Transverse colon (tissue), 4 donors: ENCODE measurements around the gene ITGB6. TPM values are rescaled to one million over a fixed set of nuclear protein-coding genes. Genes with fewer than 3 reads are reported as not detected.

ENCODE experiments used
- DNase-seq: peaks from one replicate; pipeline ENCODE4 v3.0.0-alpha.2; 2019
- H3K27ac ChIP-seq, 4 donors: fragments of 200-600 bp; sonication (generic); 2 replicates each; pipeline ENCODE4 v1.5.1; 2016 to 2018; ENCODE audit warnings: inconsistent platforms in 4 of 4
- H3K27me3 ChIP-seq: fragments of 200-600 bp; sonication (generic); 2 replicates; pipeline ENCODE4 v1.5.1; 2017; ENCODE audit warnings: inconsistent platforms
- H3K36me3 ChIP-seq, 4 donors: fragments of 200-600 bp; sonication (generic); 2 replicates each; pipeline ENCODE4 v1.5.1; 2017 to 2019; ENCODE audit warnings: inconsistent platforms in 4 of 4
- H3K4me1 ChIP-seq, 4 donors: fragments of 200-600 bp; sonication (generic); 2 replicates each; pipeline ENCODE4 v1.5.1; 2017 to 2020; ENCODE audit warnings: inconsistent platforms in 4 of 4
- H3K4me3 ChIP-seq, 4 donors: fragments of 200-600 bp; sonication (generic); 1 replicate in 1 of 4; 2 replicates in 3 of 4; pipeline versions ENCODE4 v1.5.1 to v1.6.1; 2017 to 2019; ENCODE audit warnings: inconsistent platforms in 4 of 4
- H3K9me3 ChIP-seq, 2 donors: fragments of 200-600 bp; sonication (generic); 2 replicates each; pipeline ENCODE4 v1.5.1; 2017 to 2019; ENCODE audit warnings: inconsistent platforms in 2 of 2
- CTCF ChIP-seq, 5 experiments: fragments of 200-600 bp in 3 of 5; fragments of 450-650 bp in 2 of 5; sonication (generic) in 3 of 5; IDR thresholded peaks; 1 replicate in 2 of 5; 2 replicates in 3 of 5; pipeline ENCODE4 v1.5.1; 2016 to 2017; ENCODE audit warnings: antibody characterized with exemption in 5 of 5, inconsistent platforms in 3 of 5, mild to moderate bottlenecking in 2 of 5, moderate library complexity in 1 of 5
- EP300 ChIP-seq: sonication (generic); formaldehyde crosslinking; IDR thresholded peaks from one replicate; pipeline ENCODE4 v1.6.1; 2017; ENCODE audit warnings: antibody characterized with exemption, low read depth
- POLR2A ChIP-seq: fragments of 450-650 bp; IDR thresholded peaks from one replicate; pipeline ENCODE4 v1.6.1; 2016; ENCODE audit warnings: antibody characterized with exemption, mild to moderate bottlenecking, moderate library complexity
- POLR2AphosphoS5 ChIP-seq, 3 donors: sonication (generic); formaldehyde crosslinking; IDR thresholded peaks; one replicate each; pipeline ENCODE4 v1.6.1; 2016; ENCODE audit warnings: antibody characterized with exemption in 3 of 3
- WGBS, 2 donors: methylation state at CpG; one replicate each; pipeline ENCODE4 v1.1.5; 2018; ENCODE audit warnings: low coverage in 1 of 2; 5-methylcytosine and 5-hydroxymethylcytosine counted together
- in situ Hi-C, 4 donors: fragments of 200-750 bp; cut with MboI; loops; one replicate each; pipeline versions ENCODE4 v1.15.0 to v1.15.1; 2017; ENCODE audit warnings: low sequenced_read_pairs in 3 of 4, low pct_ligation_motif_present in 1 of 4, low pct_unique_long_range_greater_than_20kb in 1 of 4
- intact Hi-C: fragments of 100-400 bp; cut with DNase I; formaldehyde crosslinking; loops from one replicate; pipeline ENCODE4 v1.15.1; 2023; ENCODE audit warnings: low total_unique reads
- total RNA-seq, 4 donors: library from RNA; depleted of rRNA; stranded (reverse); fragments of >200 nt; gene quantifications; one replicate each; pipeline ENCODE4 v1.1.0, GENCODE V29; 2016

The ITGB6 gene
- total RNA-seq, 4 donors from 2014 or later: 7.6 to 28.8 (median 20.2) TPM

DNA sequence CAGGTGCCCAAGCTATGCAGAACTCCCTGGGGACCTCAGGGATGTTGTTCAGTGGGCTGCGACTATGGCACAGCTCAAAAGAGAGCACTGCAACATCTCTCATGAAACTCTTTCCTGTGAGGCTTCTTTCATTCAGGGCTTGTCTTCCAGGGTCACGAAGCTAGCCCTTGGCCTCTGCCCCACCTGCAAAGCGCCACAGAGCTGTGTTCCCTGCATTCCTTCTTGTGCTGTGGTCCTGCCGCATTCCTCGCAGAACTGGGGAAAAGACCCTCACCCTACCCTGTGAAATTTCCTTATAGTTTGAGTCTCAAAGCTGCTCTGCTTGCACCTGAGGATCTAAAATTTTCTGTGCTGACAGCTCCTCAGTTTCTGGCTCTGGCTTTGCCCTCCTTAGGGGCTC lies 26.3 kb upstream of the ITGB6 start:
- no peak for TF ChIP-seq EP300
- no peak for TF ChIP-seq CTCF (IDR thresholded peaks at IDR 0.05)
- TF ChIP-seq POLR2AphosphoS5 (IDR thresholded peaks at IDR 0.05): no peak
- no peak for TF ChIP-seq POLR2A
- in situ Hi-C loops (no loop called here), intact Hi-C loops (no loop called here)
- Histone ChIP-seq H3K4me1 (peaks cover 18 to 42% (median 36%) of the 10 kb centered on the region in 4 donors), H3K36me3 (no peaks in the 10 kb centered on the region), H3K9me3 (no peaks in the 10 kb centered on the region), H3K27me3 (no peaks in the 10 kb centered on the region), H3K4me3 (no peak overlapping the region), H3K27ac (no peak overlapping the region)
- DNase-seq: no peak
- 74 to 93% methylated on average over 3 to 5 of the region's 5 CpGs for WGBS, 2 donors

DNA sequence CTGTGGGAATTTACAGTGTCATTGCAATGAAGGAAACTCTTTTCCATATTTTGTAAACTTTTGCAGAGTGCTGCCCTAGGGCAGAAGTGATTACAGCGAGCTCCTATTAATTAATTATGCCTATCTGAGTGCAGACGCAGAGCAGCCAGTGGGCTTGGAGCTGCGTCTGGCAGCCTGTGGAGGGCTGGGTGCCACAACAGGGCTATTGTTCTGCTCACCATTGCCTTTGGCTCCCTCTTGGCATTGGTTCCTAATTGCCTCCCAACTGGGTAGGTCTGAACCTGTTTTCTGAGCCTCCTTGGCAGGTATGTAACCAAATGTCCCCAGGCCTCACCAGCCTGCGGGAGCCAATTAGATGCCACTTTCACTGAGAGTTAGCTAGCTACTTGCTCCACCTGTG lies 25.6 kb upstream of the ITGB6 start:
- H3K27ac ChIP-seq: no peak overlapping the region
- no peaks in the 10 kb centered on the region for H3K27me3 ChIP-seq
- no peak overlapping the region for H3K4me3 ChIP-seq
- H3K9me3 ChIP-seq: no peaks in the 10 kb centered on the region
- in situ Hi-C loops (no loop called here), intact Hi-C loops (no loop called here)
- 60 to 61% methylated on average over 2 to 4 of the region's 4 CpGs for WGBS, 2 donors
- no peak for TF ChIP-seq EP300
- no peak for TF ChIP-seq CTCF (IDR thresholded peaks at IDR 0.05)
- TF ChIP-seq POLR2AphosphoS5 (IDR thresholded peaks at IDR 0.05): no peak
- TF ChIP-seq POLR2A: no peak
- DNase-seq: peak; percentile 27
- H3K36me3 ChIP-seq: no peaks in the 10 kb centered on the region
- peaks cover 24 to 46% (median 42%) of the 10 kb centered on the region in 4 donors for H3K4me1 ChIP-seq

DNA sequence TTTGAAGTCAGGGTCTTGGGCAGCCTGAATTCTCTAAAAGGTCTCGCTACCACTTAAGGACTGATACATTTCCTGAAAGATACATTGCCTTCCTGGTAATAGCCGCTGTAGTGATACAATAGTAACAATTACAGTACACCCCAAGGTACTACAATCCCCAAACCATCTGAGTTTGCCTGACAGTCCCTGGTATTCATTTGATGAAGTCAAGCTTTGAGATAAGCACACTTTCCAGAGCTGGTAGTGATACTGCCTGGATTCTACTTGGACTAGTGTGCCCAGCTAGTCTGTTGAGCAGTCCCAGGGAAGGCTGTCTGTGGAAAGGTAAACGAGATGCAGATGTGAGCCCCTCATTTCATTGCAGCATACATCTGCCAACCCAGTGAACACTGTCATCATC lies 24.4 kb upstream of the ITGB6 start:
- Histone ChIP-seq H3K27me3 (no peaks in the 10 kb centered on the region), H3K9me3 (no peaks in the 10 kb centered on the region), H3K4me1 (peaks cover 26 to 49% (median 43%) of the 10 kb centered on the region in 4 donors), H3K27ac (no peak overlapping the region), H3K4me3 (no peak overlapping the region), H3K36me3 (no peaks in the 10 kb centered on the region)
- in situ Hi-C loops (no loop called here), intact Hi-C loops (no loop called here)
- no peak for DNase-seq
- 76 to 100% methylated on average over 1 to 3 of the region's 3 CpGs for WGBS, 2 donors
- no peak for TF ChIP-seq CTCF (IDR thresholded peaks at IDR 0.05)
- no peak for TF ChIP-seq EP300
- TF ChIP-seq POLR2AphosphoS5 (IDR thresholded peaks at IDR 0.05): no peak
- TF ChIP-seq POLR2A: no peak

DNA sequence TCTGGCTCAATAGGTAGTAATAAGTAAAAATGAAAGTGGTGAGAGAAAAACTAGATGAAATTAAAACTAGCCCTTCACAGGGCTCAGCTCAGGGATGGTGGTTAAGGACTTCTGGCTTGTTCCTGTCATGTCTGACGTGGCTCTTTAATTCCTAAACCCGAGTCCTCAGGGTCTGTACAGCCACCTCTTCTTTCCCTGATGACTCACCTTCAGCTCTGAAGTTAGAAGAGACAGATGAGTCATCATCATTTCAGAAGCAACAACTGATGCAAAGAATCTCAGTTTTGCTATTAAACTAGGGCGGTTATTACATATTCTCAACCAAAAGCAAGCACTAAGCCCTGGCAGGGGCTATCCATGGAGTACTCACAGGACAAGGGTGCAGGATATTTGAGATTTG lies 24.0 kb upstream of the ITGB6 start:
- Histone ChIP-seq H3K4me3 (no peak overlapping the region), H3K9me3 (no peaks in the 10 kb centered on the region), H3K27ac (peak overlapping the region in 3 of 4 donors; percentile 79 to 89 (median 84)), H3K36me3 (no peaks in the 10 kb centered on the region), H3K27me3 (no peaks in the 10 kb centered on the region), H3K4me1 (peaks cover 26 to 49% (median 41%) of the 10 kb centered on the region in 4 donors)
- intact Hi-C loops (no loop called here), in situ Hi-C loops (no loop called here)
- no peak for TF ChIP-seq POLR2AphosphoS5 (IDR thresholded peaks at IDR 0.05)
- TF ChIP-seq CTCF (IDR thresholded peaks at IDR 0.05): no peak
- TF ChIP-seq EP300: no peak
- TF ChIP-seq POLR2A: no peak
- 39 to 46% methylated on average over 3 of the region's 3 CpGs for WGBS, 2 donors
- no peak for DNase-seq
